Measurements from ENCODE around the gene TCERG1L. TPM values are rescaled to one million over a fixed set of nuclear protein-coding genes. Genes with fewer than 3 reads are reported as not detected.

Gene TCERG1L
- total RNA-seq, 1 donor from 2014 or later: 0.46 TPM

DNA sequence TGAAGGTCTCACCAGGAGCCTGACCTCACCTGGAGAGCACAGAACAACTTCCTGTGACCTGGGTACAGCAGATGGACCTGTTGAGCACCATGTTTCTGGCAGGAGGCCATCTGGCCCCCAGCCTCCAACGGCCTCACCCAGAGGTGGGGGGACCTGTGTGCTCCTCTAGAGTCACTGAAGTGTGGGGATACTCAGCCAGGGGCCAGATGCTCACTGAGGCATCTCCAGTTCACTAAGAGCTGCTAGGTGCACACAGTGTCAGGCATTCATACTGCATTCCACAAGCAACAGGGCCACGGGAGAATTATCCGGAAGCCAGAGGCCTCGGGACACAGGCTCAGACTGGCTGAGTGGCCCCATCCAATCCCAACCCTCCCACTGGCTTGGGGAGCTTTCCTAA lies 161.4 kb downstream of the TCERG1L start:
- TF ChIP-seq, protein P1, sequence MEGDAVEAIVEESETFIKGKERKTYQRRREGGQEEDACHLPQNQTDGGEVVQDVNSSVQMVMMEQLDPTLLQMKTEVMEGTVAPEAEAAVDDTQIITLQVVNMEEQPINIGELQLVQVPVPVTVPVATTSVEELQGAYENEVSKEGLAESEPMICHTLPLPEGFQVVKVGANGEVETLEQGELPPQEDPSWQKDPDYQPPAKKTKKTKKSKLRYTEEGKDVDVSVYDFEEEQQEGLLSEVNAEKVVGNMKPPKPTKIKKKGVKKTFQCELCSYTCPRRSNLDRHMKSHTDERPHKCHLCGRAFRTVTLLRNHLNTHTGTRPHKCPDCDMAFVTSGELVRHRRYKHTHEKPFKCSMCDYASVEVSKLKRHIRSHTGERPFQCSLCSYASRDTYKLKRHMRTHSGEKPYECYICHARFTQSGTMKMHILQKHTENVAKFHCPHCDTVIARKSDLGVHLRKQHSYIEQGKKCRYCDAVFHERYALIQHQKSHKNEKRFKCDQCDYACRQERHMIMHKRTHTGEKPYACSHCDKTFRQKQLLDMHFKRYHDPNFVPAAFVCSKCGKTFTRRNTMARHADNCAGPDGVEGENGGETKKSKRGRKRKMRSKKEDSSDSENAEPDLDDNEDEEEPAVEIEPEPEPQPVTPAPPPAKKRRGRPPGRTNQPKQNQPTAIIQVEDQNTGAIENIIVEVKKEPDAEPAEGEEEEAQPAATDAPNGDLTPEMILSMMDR (IDR thresholded peaks at IDR 0.05; ENCODE audit: insufficient read depth, low read length, poor library complexity, severe bottlenecking): no peak
- Histone ChIP-seq H3K27me3 (ENCODE audit: control insufficient read depth, insufficient read depth, low read length) (no peaks in the 10 kb centered on the region), H3K36me3 (ENCODE audit: control insufficient read depth, insufficient read depth, low read length) (no peaks in the 10 kb centered on the region), H3K4me3 (ENCODE audit: low read depth, low read length) (no peak overlapping the region)
- no peak for DNase-seq (ENCODE audit: low read depth)

GRCh38 chr10:131149586-131149985 lies 161.9 kb downstream of the TCERG1L start:
- no peak for DNase-seq (ENCODE audit: low read depth)
- TF ChIP-seq, protein P1 (IDR thresholded peaks at IDR 0.05; ENCODE audit: insufficient read depth, low read length, poor library complexity, severe bottlenecking): no peak

GRCh38 chr10:131149111-131149510 lies 162.4 kb downstream of the TCERG1L start:
- H3K4me3 ChIP-seq (ENCODE audit: low read depth, low read length): no peak overlapping the region
- TF ChIP-seq, protein P1 (IDR thresholded peaks at IDR 0.05; ENCODE audit: insufficient read depth, low read length, poor library complexity, severe bottlenecking): no peak

More at GRCh38 chr10:131149586-131149985, 161.9 kb downstream of the TCERG1L start:
- Histone ChIP-seq H3K27me3 (ENCODE audit: control insufficient read depth, insufficient read depth, low read length) (no peaks in the 10 kb centered on the region), H3K36me3 (ENCODE audit: control insufficient read depth, insufficient read depth, low read length) (no peaks in the 10 kb centered on the region), H3K4me3 (ENCODE audit: low read depth, low read length) (no peak overlapping the region)

GRCh38 chr10:131148270-131148669 lies 163.3 kb downstream of the TCERG1L start:
- no peak overlapping the region for H3K4me3 ChIP-seq (ENCODE audit: low read depth, low read length)
- H3K36me3 ChIP-seq (ENCODE audit: control insufficient read depth, insufficient read depth, low read length): no peaks in the 10 kb centered on the region
- TF ChIP-seq, protein P1 (IDR thresholded peaks at IDR 0.05; ENCODE audit: insufficient read depth, low read length, poor library complexity, severe bottlenecking): no peak
- no peaks in the 10 kb centered on the region for H3K27me3 ChIP-seq (ENCODE audit: control insufficient read depth, insufficient read depth, low read length)
- DNase-seq (ENCODE audit: low read depth): no peak

More at GRCh38 chr10:131149111-131149510, 162.4 kb downstream of the TCERG1L start:
- Histone ChIP-seq H3K36me3 (ENCODE audit: control insufficient read depth, insufficient read depth, low read length) (no peaks in the 10 kb centered on the region), H3K27me3 (ENCODE audit: control insufficient read depth, insufficient read depth, low read length) (no peaks in the 10 kb centered on the region)
- DNase-seq (ENCODE audit: low read depth): no peak

DNA sequence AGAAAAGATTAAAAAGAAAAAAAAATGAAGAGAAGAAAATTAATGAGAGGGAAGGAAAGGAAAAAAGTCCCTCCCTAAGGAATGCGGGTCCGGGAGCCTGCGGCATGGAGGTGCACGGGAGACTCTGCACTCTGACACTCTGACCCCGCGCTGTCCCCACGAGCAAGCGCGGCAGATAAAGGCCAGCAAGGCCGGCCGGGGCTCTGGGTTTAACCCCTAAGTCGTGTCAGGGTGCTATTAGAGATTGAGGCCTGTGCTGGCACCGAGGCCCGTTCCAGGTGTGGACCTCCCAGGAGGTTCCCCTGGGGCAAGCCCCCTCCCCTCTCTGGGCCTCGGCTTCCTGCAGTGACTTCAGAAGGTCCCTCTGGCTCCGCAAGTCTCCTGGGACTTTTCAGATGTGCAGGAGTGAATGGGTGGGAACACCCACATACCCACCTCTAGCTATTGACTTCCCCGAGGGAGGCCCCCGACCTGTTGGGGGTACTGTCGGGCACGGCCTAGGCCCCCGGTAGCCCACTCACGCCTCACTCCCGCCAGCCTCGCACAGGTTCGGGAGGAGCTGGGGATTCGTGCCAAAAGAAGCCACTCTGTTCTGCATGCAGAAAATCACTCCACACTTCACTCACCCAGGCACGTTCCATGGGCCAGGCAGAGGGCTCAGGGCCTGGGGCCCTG lies 164.1 kb downstream of the TCERG1L start:
- Histone ChIP-seq H3K27me3 (ENCODE audit: control insufficient read depth, insufficient read depth, low read length) (no peaks in the 10 kb centered on the region), H3K4me3 (ENCODE audit: low read depth, low read length) (no peak overlapping the region), H3K36me3 (ENCODE audit: control insufficient read depth, insufficient read depth, low read length) (no peaks in the 10 kb centered on the region)
- DNase-seq (ENCODE audit: low read depth): no peak
- TF ChIP-seq, protein P1 (IDR thresholded peaks at IDR 0.05; ENCODE audit: insufficient read depth, low read length, poor library complexity, severe bottlenecking): no peak

DNA sequence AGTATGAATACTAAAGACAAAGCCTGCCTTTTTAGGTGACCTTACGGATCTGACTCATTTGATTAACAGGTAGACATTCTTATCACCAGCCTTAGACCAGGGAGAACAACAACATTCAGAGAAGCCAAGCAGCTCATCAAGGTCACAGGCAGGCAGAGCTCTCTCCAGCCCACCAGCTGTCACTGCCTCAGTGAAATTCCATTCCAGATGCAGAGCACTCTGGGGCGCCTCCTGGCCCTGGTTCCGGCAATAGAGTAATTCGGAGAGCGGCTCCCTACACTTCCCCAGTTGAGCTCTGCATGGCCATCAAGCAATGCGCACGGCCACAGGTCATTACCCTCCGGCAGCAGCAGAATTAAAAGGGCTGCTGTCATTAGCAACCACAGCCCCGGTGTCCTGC lies 164.7 kb downstream of the TCERG1L start:
- no peak for DNase-seq (ENCODE audit: low read depth)
- Histone ChIP-seq H3K4me3 (ENCODE audit: low read depth, low read length) (no peak overlapping the region), H3K27me3 (ENCODE audit: control insufficient read depth, insufficient read depth, low read length) (no peaks in the 10 kb centered on the region), H3K36me3 (ENCODE audit: control insufficient read depth, insufficient read depth, low read length) (no peaks in the 10 kb centered on the region)
- TF ChIP-seq, protein P1 (IDR thresholded peaks at IDR 0.05; ENCODE audit: insufficient read depth, low read length, poor library complexity, severe bottlenecking): no peak

All from kidney epithelial cell (primary cell).